GM21423 (cell line): ENCODE measurements around the gene SYNM.
A peak's percentile ranks its signal among the peaks of the same experiment; 100 is the strongest.
"Not testable (repeated sequence)": the region's sequence is repeated elsewhere in the genome, so short reads cannot be mapped to it uniquely, and the experiment has no call there.

Experiments used
- ATAC-seq: cut with Tn5 transposase; IDR thresholded peaks from one replicate; pipeline ENCODE4 v1.9.1; 2021; ENCODE audit warnings: mild to moderate bottlenecking, moderate library complexity; ENCODE audit not compliant: unreplicated experiment

The SYNM gene

GRCh38 chr15:99103279-99103678, 1.6 kb upstream of the SYNM start:
- ATAC-seq: no peak

- peak; percentile 39 for ATAC-seq
These were observed 848 bp downstream of the SYNM start for GRCh38 chr15:99105514-99106341.

- no peak for ATAC-seq
These were observed 1.7 kb downstream of the SYNM start for GRCh38 chr15:99106417-99107220.

GRCh38 chr15:99108993-99109392, 4.1 kb downstream of the SYNM start:
- no peak for ATAC-seq

- no peak for ATAC-seq
These were observed 4.7 kb downstream of the SYNM start for GRCh38 chr15:99109555-99110021.

- ATAC-seq: no peak
These were observed 5.2 kb downstream of the SYNM start for GRCh38 chr15:99110093-99110492.

GRCh38 chr15:99110581-99111320, 5.9 kb downstream of the SYNM start:
- ATAC-seq: no peak

- not testable (repeated sequence) for ATAC-seq
These were observed 6.8 kb downstream of the SYNM start for GRCh38 chr15:99111641-99112040.

GRCh38 chr15:99113547-99114271, 8.8 kb downstream of the SYNM start:
- no peak for ATAC-seq

GRCh38 chr15:99114511-99115299, 9.8 kb downstream of the SYNM start:
- no peak for ATAC-seq

GRCh38 chr15:99115300-99116215, 10.7 kb downstream of the SYNM start:
- no peak for ATAC-seq

- no peak for ATAC-seq
These were observed 12.2 kb downstream of the SYNM start for GRCh38 chr15:99117111-99117510.

- no peak for ATAC-seq
These were observed 12.8 kb downstream of the SYNM start for GRCh38 chr15:99117563-99118257.

GRCh38 chr15:99118258-99118632, 13.4 kb downstream of the SYNM start:
- ATAC-seq: no peak

GRCh38 chr15:99118801-99119546, 14.1 kb downstream of the SYNM start:
- ATAC-seq: no peak

GRCh38 chr15:99120050-99120777, 15.3 kb downstream of the SYNM start:
- no peak for ATAC-seq

GRCh38 chr15:99121207-99121606, 16.3 kb downstream of the SYNM start:
- no peak for ATAC-seq
